HCT116 (cell line): ENCODE measurements around the gene TMEM258.

Source experiments
- EZH2phosphoT487 ChIP-seq: fragments of 200-600 bp; IDR thresholded peaks from 2 replicates; pipeline ENCODE4 v1.6.1; 2018; ENCODE audit warnings: antibody characterized with exemption, borderline replicate concordance
- POLR2A ChIP-seq: IDR thresholded peaks from 2 replicates; pipeline ENCODE4 v1.7.0; 2011; ENCODE audit warnings: borderline replicate concordance; ENCODE audit not compliant: insufficient read depth, insufficient read length; ENCODE audit errors: extremely low read depth
- POLR2AphosphoS5 ChIP-seq: IDR thresholded peaks from 2 replicates; pipeline ENCODE4 v1.6.1; 2011; ENCODE audit warnings: mild to moderate bottlenecking, low read depth, low read length, moderate library complexity
- SP1 ChIP-seq: IDR thresholded peaks from 2 replicates; pipeline ENCODE4 v1.6.1; 2012; ENCODE audit warnings: low read depth
- YY1 ChIP-seq: IDR thresholded peaks from 2 replicates; pipeline ENCODE4 v1.6.1; 2011; ENCODE audit warnings: low read length, low read depth, moderate library complexity, mild to moderate bottlenecking; ENCODE audit not compliant: insufficient replicate concordance; ENCODE audit errors: extremely low read depth
- TF ChIP-seq, protein P1 (sequence below), 3 experiments: fragments of 200-600 bp in 1 of 3; sonication (generic) in 1 of 3; IDR thresholded peaks in 2 of 3; conservative IDR thresholded peaks in 1 of 3; 2 replicates each; pipeline ENCODE4 v1.5.1; 2012 to 2017; ENCODE audit warnings: low read depth in 2 of 3, low read length in 2 of 3, antibody characterized with exemption in 1 of 3, borderline replicate concordance in 1 of 3, control low read depth in 1 of 3, mild to moderate bottlenecking in 1 of 3, mixed read lengths in 1 of 3, mixed run types in 1 of 3, moderate library complexity in 1 of 3; ENCODE audit not compliant: insufficient read depth in 1 of 3
- TF ChIP-seq, protein P2 (sequence below): IDR thresholded peaks from 2 replicates; pipeline ENCODE4 v1.6.1; 2012; ENCODE audit warnings: low read depth

DNA sequence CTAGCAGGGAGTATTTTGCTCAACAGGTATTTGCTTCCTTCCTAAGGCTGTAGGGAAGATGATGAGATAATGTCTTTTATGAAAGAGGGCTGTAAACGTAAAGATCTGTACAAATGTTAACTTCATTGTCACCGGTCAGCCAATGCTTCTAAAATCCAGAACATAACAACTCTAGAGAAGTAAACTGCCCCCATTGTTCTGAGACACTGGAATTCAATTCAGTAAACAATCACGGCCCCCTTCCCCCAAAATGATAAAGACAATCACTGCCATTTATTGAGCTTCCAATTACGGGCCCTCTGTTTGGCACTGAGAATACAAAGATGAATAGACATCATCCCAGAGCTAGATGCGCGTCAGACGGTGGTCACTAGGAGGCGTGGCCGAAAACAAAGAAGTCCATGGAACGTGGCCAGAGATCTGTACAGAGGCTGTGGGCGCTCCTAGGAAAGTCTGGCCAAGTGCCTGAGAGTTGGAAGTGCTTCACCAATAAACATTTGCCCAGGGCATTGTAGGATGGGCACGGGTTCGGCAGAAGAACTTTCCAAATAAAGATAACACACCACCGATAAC is 576 bp downstream of the TMEM258 start:
- TF ChIP-seq, protein P1, sequence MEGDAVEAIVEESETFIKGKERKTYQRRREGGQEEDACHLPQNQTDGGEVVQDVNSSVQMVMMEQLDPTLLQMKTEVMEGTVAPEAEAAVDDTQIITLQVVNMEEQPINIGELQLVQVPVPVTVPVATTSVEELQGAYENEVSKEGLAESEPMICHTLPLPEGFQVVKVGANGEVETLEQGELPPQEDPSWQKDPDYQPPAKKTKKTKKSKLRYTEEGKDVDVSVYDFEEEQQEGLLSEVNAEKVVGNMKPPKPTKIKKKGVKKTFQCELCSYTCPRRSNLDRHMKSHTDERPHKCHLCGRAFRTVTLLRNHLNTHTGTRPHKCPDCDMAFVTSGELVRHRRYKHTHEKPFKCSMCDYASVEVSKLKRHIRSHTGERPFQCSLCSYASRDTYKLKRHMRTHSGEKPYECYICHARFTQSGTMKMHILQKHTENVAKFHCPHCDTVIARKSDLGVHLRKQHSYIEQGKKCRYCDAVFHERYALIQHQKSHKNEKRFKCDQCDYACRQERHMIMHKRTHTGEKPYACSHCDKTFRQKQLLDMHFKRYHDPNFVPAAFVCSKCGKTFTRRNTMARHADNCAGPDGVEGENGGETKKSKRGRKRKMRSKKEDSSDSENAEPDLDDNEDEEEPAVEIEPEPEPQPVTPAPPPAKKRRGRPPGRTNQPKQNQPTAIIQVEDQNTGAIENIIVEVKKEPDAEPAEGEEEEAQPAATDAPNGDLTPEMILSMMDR (IDR thresholded peaks at IDR 0.05 in 2 of 3, conservative IDR thresholded peaks at IDR 0.05 in 1 of 3; ENCODE audit: borderline replicate concordance in 1 of 3, insufficient read depth in 1 of 3, low read depth in 2 of 3, low read length in 2 of 3): no peak
- no peak for TF ChIP-seq POLR2A
- no peak for TF ChIP-seq YY1
- TF ChIP-seq SP1: no peak
- TF ChIP-seq, protein P2, sequence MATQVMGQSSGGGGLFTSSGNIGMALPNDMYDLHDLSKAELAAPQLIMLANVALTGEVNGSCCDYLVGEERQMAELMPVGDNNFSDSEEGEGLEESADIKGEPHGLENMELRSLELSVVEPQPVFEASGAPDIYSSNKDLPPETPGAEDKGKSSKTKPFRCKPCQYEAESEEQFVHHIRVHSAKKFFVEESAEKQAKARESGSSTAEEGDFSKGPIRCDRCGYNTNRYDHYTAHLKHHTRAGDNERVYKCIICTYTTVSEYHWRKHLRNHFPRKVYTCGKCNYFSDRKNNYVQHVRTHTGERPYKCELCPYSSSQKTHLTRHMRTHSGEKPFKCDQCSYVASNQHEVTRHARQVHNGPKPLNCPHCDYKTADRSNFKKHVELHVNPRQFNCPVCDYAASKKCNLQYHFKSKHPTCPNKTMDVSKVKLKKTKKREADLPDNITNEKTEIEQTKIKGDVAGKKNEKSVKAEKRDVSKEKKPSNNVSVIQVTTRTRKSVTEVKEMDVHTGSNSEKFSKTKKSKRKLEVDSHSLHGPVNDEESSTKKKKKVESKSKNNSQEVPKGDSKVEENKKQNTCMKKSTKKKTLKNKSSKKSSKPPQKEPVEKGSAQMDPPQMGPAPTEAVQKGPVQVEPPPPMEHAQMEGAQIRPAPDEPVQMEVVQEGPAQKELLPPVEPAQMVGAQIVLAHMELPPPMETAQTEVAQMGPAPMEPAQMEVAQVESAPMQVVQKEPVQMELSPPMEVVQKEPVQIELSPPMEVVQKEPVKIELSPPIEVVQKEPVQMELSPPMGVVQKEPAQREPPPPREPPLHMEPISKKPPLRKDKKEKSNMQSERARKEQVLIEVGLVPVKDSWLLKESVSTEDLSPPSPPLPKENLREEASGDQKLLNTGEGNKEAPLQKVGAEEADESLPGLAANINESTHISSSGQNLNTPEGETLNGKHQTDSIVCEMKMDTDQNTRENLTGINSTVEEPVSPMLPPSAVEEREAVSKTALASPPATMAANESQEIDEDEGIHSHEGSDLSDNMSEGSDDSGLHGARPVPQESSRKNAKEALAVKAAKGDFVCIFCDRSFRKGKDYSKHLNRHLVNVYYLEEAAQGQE: no peak
- TF ChIP-seq EZH2phosphoT487: no peak
- TF ChIP-seq POLR2AphosphoS5: no peak
